H1 (cell line): Measurements from ENCODE around the gene WDR53. TPM values are rescaled to one million over a fixed set of nuclear protein-coding genes. Genes with fewer than 3 reads are reported as not detected.

Experiments used
- ATF2 ChIP-seq: IDR thresholded peaks from 2 replicates; pipeline ENCODE4 v1.6.1; 2012; ENCODE audit warnings: low read length, inconsistent platforms
- CHD7 ChIP-seq: fragments of 300-600 bp; sonication (generic); IDR thresholded peaks from 2 replicates; pipeline ENCODE4 v1.7.1; 2012; ENCODE audit warnings: low read length, moderate library complexity, mild to moderate bottlenecking, inconsistent platforms; ENCODE audit not compliant: insufficient replicate concordance
- CREB1 ChIP-seq: IDR thresholded peaks from 2 replicates; pipeline ENCODE4 v1.6.1; 2012; ENCODE audit warnings: inconsistent platforms
- CTCF ChIP-seq, 3 experiments: IDR thresholded peaks; 1 replicate in 2 of 3; 2 replicates in 1 of 3; pipeline versions ENCODE4 v1.5.1 to v1.6.1; 2011; ENCODE audit warnings: low read length in 3 of 3, mild to moderate bottlenecking in 3 of 3, inconsistent platforms in 2 of 3, low read depth in 1 of 3, moderate library complexity in 1 of 3; ENCODE audit not compliant: insufficient read depth in 1 of 3; ENCODE audit errors: control extremely low read depth in 1 of 3
- POLR2AphosphoS5 ChIP-seq: IDR thresholded peaks from 2 replicates; pipeline ENCODE4 v1.6.1; 2011; ENCODE audit warnings: low read depth, low read length
- polyA plus RNA-seq, 7 experiments: library from polyadenylated mRNA; depleted of rRNA in 3 of 7; stranded (reverse) in 5 of 7; unstranded in 2 of 7; fragments of >200 nt in 5 of 7; fragments of 200-250 nt in 2 of 7; gene quantifications; 1 replicate in 5 of 7; 2 replicates in 1 of 7; 4 replicates in 1 of 7; pipeline versions ENCODE4 v1.2.1 to v1.2.3, GENCODE V29; 2011 to 2013; ENCODE audit warnings: missing spikeins in 2 of 7, mixed read lengths in 2 of 7
- total RNA-seq: library from RNA; stranded (reverse); fragmentation: NEBNext Ultra II Directional; extraction: Animal tissue kit (Norgen Biotek cat#: 25700); gene quantifications from 2 replicates; pipeline ENCODE4 v1.2.1, GENCODE V29; 2021

WDR53 gene
- total and polyA plus RNA-seq, 2 of the 8 experiments (the other 6 are each of a cell fraction or from before 2014, with no cell fraction given) = 7.4 to 18.8 TPM

- TF ChIP-seq CHD7 (no peak), CTCF (IDR thresholded peaks at IDR 0.05; ENCODE audit: control extremely low read depth in 1 of 3, insufficient read depth in 1 of 3, low read depth in 1 of 3, low read length in 3 of 3) (no peak), POLR2AphosphoS5 (no peak), CREB1 (no peak), ATF2 (no peak)
Measured at GRCh38 chr3:196590279-196590678, 21.9 kb upstream of the WDR53 start (continued).
